ENCODE measurements around the gene PTP4A2.

PTP4A2 gene

GRCh38 chr1:31938184-31938975 is at the start of gene PTP4A2:
Gene PTP4A2 (minus strand): TSS chr1:31938368. CDS start chr1:31919065, 19,303 bp downstream.
- DNase-seq = peak; percentile 93

- no peak for DNase-seq
Observed at GRCh38 chr1:31987135-31987619, 49.0 kb upstream of the PTP4A2 start.

GRCh38 chr1:31985430-31985829 is 47.3 kb upstream of the PTP4A2 start:
- DNase-seq = no peak

GRCh38 chr1:31984419-31985347 is 46.5 kb upstream of the PTP4A2 start:
- peak; percentile 67 for DNase-seq

- DNase-seq = no peak
Observed at GRCh38 chr1:31981972-31982371, 43.8 kb upstream of the PTP4A2 start.

- DNase-seq = no peak
Observed at GRCh38 chr1:31981456-31981839, 43.3 kb upstream of the PTP4A2 start.

GRCh38 chr1:31980835-31981455 is 42.8 kb upstream of the PTP4A2 start:
- no peak for DNase-seq

GRCh38 chr1:31978843-31979400 is 40.8 kb upstream of the PTP4A2 start:
- DNase-seq = no peak

- DNase-seq = no peak
Observed at GRCh38 chr1:31977385-31978131, 39.4 kb upstream of the PTP4A2 start.

- no peak for DNase-seq
Observed at GRCh38 chr1:31976401-31976800, 38.2 kb upstream of the PTP4A2 start.

- DNase-seq = no peak
Observed at GRCh38 chr1:31970873-31971272, 32.7 kb upstream of the PTP4A2 start.

- DNase-seq = no peak
Observed at GRCh38 chr1:31961536-31961935, 23.4 kb upstream of the PTP4A2 start.

GRCh38 chr1:31959521-31960340 is 21.6 kb upstream of the PTP4A2 start:
- no peak for DNase-seq

GRCh38 chr1:31957701-31958674 is 19.8 kb upstream of the PTP4A2 start:
- DNase-seq = peak; percentile 75

- peak; percentile 88 for DNase-seq
Observed at GRCh38 chr1:31955917-31956736, 18.0 kb upstream of the PTP4A2 start.

- no peak for DNase-seq
Observed at GRCh38 chr1:31954607-31955283, 16.6 kb upstream of the PTP4A2 start.

GRCh38 chr1:31952825-31953220 is 14.7 kb upstream of the PTP4A2 start:
- DNase-seq = no peak

GRCh38 chr1:31951276-31951675 is 13.1 kb upstream of the PTP4A2 start:
- no peak for DNase-seq
